Osteoblast (primary cell): ENCODE data around the gene ABHD8. TPM values are rescaled to one million over a fixed set of nuclear protein-coding genes. Genes with fewer than 3 reads are reported as not detected.

Source experiments
- DNase-seq: peaks from one replicate; pipeline ENCODE4 v3.0.0; 2011; ENCODE audit warnings: low spot score, mixed read lengths; ENCODE audit not compliant: insufficient read length; ENCODE audit errors: missing footprints
- H2AFZ ChIP-seq: 2 replicates; pipeline ENCODE4 v1.6.0; 2011; ENCODE audit warnings: mild to moderate bottlenecking, low read length
- H3K27ac ChIP-seq: 2 replicates; pipeline ENCODE4 v1.5.1; 2011; ENCODE audit warnings: mild to moderate bottlenecking, low read depth, low read length, moderate library complexity
- H3K27me3 ChIP-seq: 2 replicates; pipeline ENCODE4 v1.6.0; 2012; ENCODE audit warnings: mild to moderate bottlenecking, control low read depth, inconsistent platforms, low read length, moderate library complexity; ENCODE audit not compliant: insufficient read depth
- H3K36me3 ChIP-seq: 2 replicates; pipeline ENCODE4 v1.5.1; 2011; ENCODE audit warnings: mild to moderate bottlenecking, low read length, control low read depth, moderate library complexity; ENCODE audit not compliant: insufficient read depth
- H3K4me1 ChIP-seq: 2 replicates; pipeline ENCODE4 v1.5.1; 2011; ENCODE audit warnings: mild to moderate bottlenecking, low read length, control low read depth, moderate library complexity; ENCODE audit not compliant: insufficient read depth
- H3K4me2 ChIP-seq: 2 replicates; pipeline ENCODE4 v1.6.0; 2011; ENCODE audit warnings: mild to moderate bottlenecking, low read length; ENCODE audit not compliant: insufficient read depth
- H3K4me3 ChIP-seq: fragments of 200-600 bp; sonication (generic); 3 replicates; pipeline ENCODE4 v1.5.1; 2012; ENCODE audit warnings: mild to moderate bottlenecking, low read length, inconsistent platforms; ENCODE audit not compliant: insufficient read depth
- H3K79me2 ChIP-seq: 2 replicates; pipeline ENCODE4 v1.6.0; 2012; ENCODE audit warnings: mild to moderate bottlenecking, low read length, control low read depth, inconsistent platforms; ENCODE audit not compliant: insufficient read depth
- H3K9me3 ChIP-seq: 2 replicates; pipeline ENCODE4 v1.5.1; 2011; ENCODE audit warnings: low read depth, low read length, control low read depth
- H4K20me1 ChIP-seq: 2 replicates; pipeline ENCODE4 v1.6.0; 2012; ENCODE audit warnings: mild to moderate bottlenecking, low read length, control low read depth; ENCODE audit not compliant: insufficient read depth
- CTCF ChIP-seq: IDR thresholded peaks from 2 replicates; pipeline ENCODE4 v1.5.1; 2011; ENCODE audit warnings: mild to moderate bottlenecking, low read depth, low read length, moderate library complexity; ENCODE audit errors: extremely low read depth
- total RNA-seq: library from RNA; depleted of rRNA; stranded (reverse); fragments of >200 nt; gene quantifications from 2 replicates; pipeline ENCODE4 v1.2.3, GENCODE V29; 2012

Gene ABHD8
- total RNA-seq, 1 donor, result 14.8 TPM

DNA sequence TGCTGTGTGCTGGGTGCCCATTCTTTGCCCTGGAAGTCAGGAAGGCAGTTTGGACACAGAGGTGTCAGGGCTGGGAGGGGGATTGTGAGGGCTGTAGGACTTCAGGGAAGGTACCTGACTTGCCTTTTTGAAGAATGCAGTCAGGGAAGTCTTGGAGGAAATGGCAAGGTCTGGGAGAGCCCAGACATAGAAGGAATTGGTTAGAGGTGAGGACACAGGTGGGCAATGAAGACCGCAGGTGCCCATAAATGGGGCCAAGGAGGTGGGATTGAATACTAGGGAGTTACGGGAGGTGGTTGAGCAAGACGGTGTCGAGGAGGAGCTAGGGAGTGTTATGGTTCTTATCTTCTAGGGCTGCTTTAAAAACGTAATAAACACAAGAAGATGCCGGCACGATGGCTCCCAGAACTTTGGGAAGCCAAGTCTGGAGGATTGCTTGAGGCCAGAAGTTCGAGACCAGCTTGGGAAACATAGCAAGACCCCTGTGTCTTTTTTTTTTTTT, 4.7 kb upstream of the ABHD8 start:
- peaks cover 46% of the 10 kb centered on the region for H3K79me2 ChIP-seq

GRCh38 chr19:17306285-17306714, 3.1 kb upstream of the ABHD8 start:
- Histone ChIP-seq H3K4me1 (peaks cover 43% of the 10 kb centered on the region), H4K20me1 (peaks cover 11% of the 10 kb centered on the region), H3K4me3 (peak overlapping the region; percentile 99), H3K4me2 (peak overlapping the region; percentile 88), H3K27me3 (no peaks in the 10 kb centered on the region), H3K9me3 (no peaks in the 10 kb centered on the region), H2AFZ (peak overlapping the region; percentile 99), H3K79me2 (peaks cover 33% of the 10 kb centered on the region), H3K27ac (peak overlapping the region; percentile 68), H3K36me3 (no peaks in the 10 kb centered on the region)
- TF ChIP-seq CTCF, result no peak
- DNase-seq, result peak; percentile 71

More for the DNA sequence above, 4.7 kb upstream of the ABHD8 start:
- Histone ChIP-seq H3K4me3 (no peak overlapping the region), H3K36me3 (peaks cover 9% of the 10 kb centered on the region), H2AFZ (no peak overlapping the region), H3K27me3 (no peaks in the 10 kb centered on the region), H3K4me1 (peaks cover 49% of the 10 kb centered on the region), H3K9me3 (no peaks in the 10 kb centered on the region), H3K4me2 (no peak overlapping the region), H4K20me1 (peaks cover 26% of the 10 kb centered on the region), H3K27ac (no peak overlapping the region)
- TF ChIP-seq CTCF, result no peak
- DNase-seq, result peak; percentile 30

- H3K27me3 ChIP-seq, result no peaks in the 10 kb centered on the region
- H3K79me2 ChIP-seq, result peaks cover 27% of the 10 kb centered on the region
- H3K4me3 ChIP-seq, result peak within 1 kb of the TSS; percentile 99
- H2AFZ ChIP-seq, result peak within 1 kb of the TSS; percentile 99
- DNase-seq, result peak; percentile 98
- peak; percentile 70 for TF ChIP-seq CTCF
- H3K4me2 ChIP-seq, result peak within 1 kb of the TSS; percentile 88
- H3K4me1 ChIP-seq, result peaks cover 41% of the 10 kb centered on the region
- no peaks in the 10 kb centered on the region for H3K9me3 ChIP-seq
- peaks cover 7% of the 10 kb centered on the region for H4K20me1 ChIP-seq
- no peaks in the 10 kb centered on the region for H3K36me3 ChIP-seq
- H3K27ac ChIP-seq, result peak within 1 kb of the TSS; percentile 68
Measured at GRCh38 chr19:17305517-17306284, 2.5 kb upstream of the ABHD8 start, which contains the start of gene MRPL34. TSS of gene MRPL34 (plus strand) at chr19:17305872. CDS start at chr19:17305893, 21 bp downstream.

GRCh38 chr19:17305216-17305516, 1.9 kb upstream of the ABHD8 start:
- peak overlapping the region; percentile 99 for H3K4me3 ChIP-seq
- H3K9me3 ChIP-seq, result no peaks in the 10 kb centered on the region
- DNase-seq, result no peak
- no peaks in the 10 kb centered on the region for H3K36me3 ChIP-seq
- no peak overlapping the region for H3K27ac ChIP-seq
- peak overlapping the region; percentile 88 for H3K4me2 ChIP-seq
- peaks cover 21% of the 10 kb centered on the region for H3K79me2 ChIP-seq
- no peaks in the 10 kb centered on the region for H3K27me3 ChIP-seq
- peaks cover 35% of the 10 kb centered on the region for H3K4me1 ChIP-seq
- H4K20me1 ChIP-seq, result peaks cover 2% of the 10 kb centered on the region
- H2AFZ ChIP-seq, result peak overlapping the region; percentile 99
- TF ChIP-seq CTCF, result no peak
